Measurements from ENCODE around the gene ITIH3. TPM values are rescaled to one million over a fixed set of nuclear protein-coding genes. Genes with fewer than 3 reads are reported as not detected.

ITIH3 gene
- total RNA-seq, 1 donor from 2014 or later: not detected

GRCh38 chr3:52811452-52812011 is 16.9 kb downstream of the ITIH3 start:
- peaks cover 3% of the 10 kb centered on the region for H3K27me3 Mint-ChIP-seq (ENCODE audit: unreplicated experiment)
- no peak overlapping the region for H3K4me3 Mint-ChIP-seq (ENCODE audit: unreplicated experiment)
- H3K27ac Mint-ChIP-seq (ENCODE audit: unreplicated experiment): no peak overlapping the region
- no peaks in the 10 kb centered on the region for H3K9me3 Mint-ChIP-seq (ENCODE audit: unreplicated experiment)
- no peaks in the 10 kb centered on the region for H3K4me1 Mint-ChIP-seq (ENCODE audit: unreplicated experiment)
- H3K36me3 Mint-ChIP-seq (ENCODE audit: low read depth, unreplicated experiment): no peaks in the 10 kb centered on the region
- DNase-seq (ENCODE audit: low spot score): no peak
- TF ChIP-seq CTCF (IDR thresholded peaks at IDR 0.05; ENCODE audit: unreplicated experiment): no peak

GRCh38 chr3:52813810-52814209 is 19.2 kb downstream of the ITIH3 start:
- H3K4me3 Mint-ChIP-seq (ENCODE audit: unreplicated experiment): no peak overlapping the region
- peaks cover 4% of the 10 kb centered on the region for H3K4me1 Mint-ChIP-seq (ENCODE audit: unreplicated experiment)
- no peak for DNase-seq (ENCODE audit: low spot score)
- H3K36me3 Mint-ChIP-seq (ENCODE audit: low read depth, unreplicated experiment): no peaks in the 10 kb centered on the region
- peaks cover under 1% of the 10 kb centered on the region for H3K27me3 Mint-ChIP-seq (ENCODE audit: unreplicated experiment)
- no peak overlapping the region for H3K27ac Mint-ChIP-seq (ENCODE audit: unreplicated experiment)
- no peak for TF ChIP-seq CTCF (IDR thresholded peaks at IDR 0.05; ENCODE audit: unreplicated experiment)
- no peaks in the 10 kb centered on the region for H3K9me3 Mint-ChIP-seq (ENCODE audit: unreplicated experiment)

DNA sequence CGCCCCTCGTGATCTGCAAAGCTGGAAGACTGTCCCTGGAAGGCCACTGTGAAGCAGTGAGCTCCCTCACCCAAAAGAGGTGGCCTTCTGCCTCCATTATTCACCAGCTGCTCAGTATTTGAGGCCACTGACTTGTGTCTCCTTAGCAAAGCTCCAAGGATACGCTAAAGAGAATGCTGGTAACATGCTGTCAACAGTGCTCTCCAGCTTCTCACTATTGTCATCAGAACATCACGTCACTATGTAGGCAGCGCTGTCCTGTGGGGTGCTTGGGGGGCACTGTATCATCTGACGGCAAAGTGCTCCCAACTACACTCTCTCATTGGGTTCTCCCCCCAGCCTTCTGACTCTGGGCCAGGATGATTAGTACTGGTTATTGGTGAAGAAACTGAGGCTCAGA is 21.6 kb downstream of the ITIH3 start:
- Mint-ChIP-seq H3K9me3 (ENCODE audit: unreplicated experiment) (no peaks in the 10 kb centered on the region), H3K4me3 (ENCODE audit: unreplicated experiment) (no peak overlapping the region), H3K36me3 (ENCODE audit: low read depth, unreplicated experiment) (no peaks in the 10 kb centered on the region), H3K27me3 (ENCODE audit: unreplicated experiment) (peaks cover 3% of the 10 kb centered on the region), H3K4me1 (ENCODE audit: unreplicated experiment) (peaks cover 4% of the 10 kb centered on the region), H3K27ac (ENCODE audit: unreplicated experiment) (no peak overlapping the region)
- DNase-seq (ENCODE audit: low spot score): no peak
- no peak for TF ChIP-seq CTCF (IDR thresholded peaks at IDR 0.05; ENCODE audit: unreplicated experiment)

DNA sequence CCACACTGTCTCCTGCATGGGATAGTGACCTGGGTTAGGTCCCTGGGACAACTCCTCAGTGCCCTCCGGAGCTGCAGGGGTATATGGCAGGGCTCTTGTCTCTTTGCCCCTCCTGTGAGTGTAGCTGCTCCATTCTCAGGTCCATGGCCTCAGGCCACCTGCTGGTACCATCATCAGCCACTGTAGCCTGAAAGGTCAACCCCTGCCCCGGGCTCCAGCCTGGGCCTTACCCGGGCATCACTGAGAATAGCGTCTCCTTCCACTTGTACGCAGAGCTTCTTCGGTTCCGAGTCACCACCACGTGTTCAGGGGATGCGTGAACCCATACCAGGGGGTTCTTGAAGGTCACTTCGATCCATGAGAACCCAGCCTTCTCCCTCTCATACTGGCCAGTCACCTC is 22.1 kb downstream of the ITIH3 start:
- peaks cover 3% of the 10 kb centered on the region for H3K27me3 Mint-ChIP-seq (ENCODE audit: unreplicated experiment)
- no peak overlapping the region for H3K27ac Mint-ChIP-seq (ENCODE audit: unreplicated experiment)
- no peaks in the 10 kb centered on the region for H3K36me3 Mint-ChIP-seq (ENCODE audit: low read depth, unreplicated experiment)
- DNase-seq (ENCODE audit: low spot score): no peak
- H3K9me3 Mint-ChIP-seq (ENCODE audit: unreplicated experiment): no peaks in the 10 kb centered on the region
- no peak overlapping the region for H3K4me3 Mint-ChIP-seq (ENCODE audit: unreplicated experiment)
- H3K4me1 Mint-ChIP-seq (ENCODE audit: unreplicated experiment): peaks cover 4% of the 10 kb centered on the region
- TF ChIP-seq CTCF (IDR thresholded peaks at IDR 0.05; ENCODE audit: unreplicated experiment): no peak

GRCh38 chr3:52817221-52817620 is 22.6 kb downstream of the ITIH3 start:
- TF ChIP-seq CTCF (IDR thresholded peaks at IDR 0.05; ENCODE audit: unreplicated experiment): no peak
- Mint-ChIP-seq H3K27me3 (ENCODE audit: unreplicated experiment) (peaks cover 5% of the 10 kb centered on the region), H3K9me3 (ENCODE audit: unreplicated experiment) (no peaks in the 10 kb centered on the region), H3K27ac (ENCODE audit: unreplicated experiment) (no peak overlapping the region), H3K4me1 (ENCODE audit: unreplicated experiment) (peaks cover 4% of the 10 kb centered on the region), H3K36me3 (ENCODE audit: low read depth, unreplicated experiment) (no peaks in the 10 kb centered on the region), H3K4me3 (ENCODE audit: unreplicated experiment) (no peak overlapping the region)
- DNase-seq (ENCODE audit: low spot score): no peak

Measured in endothelial cell (in vitro differentiated cells).